Subcutaneous adipose tissue (tissue), 4 donors: ENCODE data around the gene NUP50. TPM values are rescaled to one million over a fixed set of nuclear protein-coding genes. Genes with fewer than 3 reads are reported as not detected.

ENCODE experiments used
- CTCF ChIP-seq: fragments of 450-650 bp; IDR thresholded peaks from one replicate; pipeline ENCODE4 v1.5.1; 2016; ENCODE audit warnings: low read depth, mild to moderate bottlenecking, control low read depth, antibody characterized with exemption, moderate library complexity
- total RNA-seq, 4 donors: library from RNA; depleted of rRNA; stranded (reverse); fragments of >200 nt; gene quantifications; one replicate each; pipeline ENCODE4 v1.1.0, GENCODE V29; 2016

The NUP50 gene
- total RNA-seq, 4 donors from 2014 or later: 39.6 to 58.0 (median 50.2) TPM

- TF ChIP-seq CTCF: no peak
Observed at GRCh38 chr22:45144916-45145315, 18.8 kb upstream of the NUP50 start.

- TF ChIP-seq CTCF: no peak
Observed at GRCh38 chr22:45149671-45150070, 14.1 kb upstream of the NUP50 start.

GRCh38 chr22:45150139-45150538, 13.6 kb upstream of the NUP50 start:
- no peak for TF ChIP-seq CTCF

GRCh38 chr22:45151503-45151902, 12.2 kb upstream of the NUP50 start:
- no peak for TF ChIP-seq CTCF

- TF ChIP-seq CTCF: no peak
Observed at GRCh38 chr22:45154383-45154782, 9.3 kb upstream of the NUP50 start.

GRCh38 chr22:45155050-45155840, 8.5 kb upstream of the NUP50 start:
- TF ChIP-seq CTCF: no peak

GRCh38 chr22:45157907-45158306, 5.8 kb upstream of the NUP50 start:
- no peak for TF ChIP-seq CTCF
